HL-60 (cell line): Measurements from ENCODE around the gene MBNL1.

Experiments used
- DNase-seq, 2 experiments: peaks; one replicate each; pipeline ENCODE4 v3.0.0-alpha.2; 2010 to 2020; ENCODE audit warnings: low read depth in 1 of 2, low spot score in 1 of 2
- H3K27ac ChIP-seq: fragments of 250-450 bp; sonication (Bioruptor Pico); replicated peaks from 2 replicates; pipeline ENCODE4 v1.5.1; 2020; ENCODE audit warnings: mild to moderate bottlenecking, moderate library complexity
- H3K27me3 ChIP-seq: fragments of 250-450 bp; sonication (Bioruptor Pico); 2 replicates; pipeline ENCODE4 v1.5.1; 2021; ENCODE audit warnings: mild to moderate bottlenecking, moderate library complexity; ENCODE audit not compliant: insufficient read depth, poor library complexity, severe bottlenecking
- H3K4me3 ChIP-seq: replicated peaks from 2 replicates; pipeline ENCODE4 v1.5.1; 2011; ENCODE audit warnings: mild to moderate bottlenecking, control low read depth, low read length; ENCODE audit not compliant: insufficient read depth
- GABPA ChIP-seq: IDR thresholded peaks from 2 replicates; pipeline ENCODE4 v1.6.1; 2012; ENCODE audit warnings: low read depth
- POLR2AphosphoS5 ChIP-seq: IDR thresholded peaks from 2 replicates; pipeline ENCODE4 v1.6.1; 2012; ENCODE audit warnings: low read depth
- SPI1 ChIP-seq: IDR thresholded peaks from 2 replicates; pipeline ENCODE4 v1.6.1; 2012; ENCODE audit warnings: low read depth, mild to moderate bottlenecking, borderline replicate concordance
- TF ChIP-seq, protein P1 (sequence below): IDR thresholded peaks from 2 replicates; pipeline ENCODE4 v1.6.1; 2012; ENCODE audit warnings: low read depth; ENCODE audit not compliant: insufficient replicate concordance
- TF ChIP-seq, protein P2 (sequence below): IDR thresholded peaks from one replicate; pipeline ENCODE4 v1.5.1; 2011; ENCODE audit warnings: low read length, control low read depth, inconsistent platforms; ENCODE audit not compliant: insufficient read depth

Gene MBNL1

DNA sequence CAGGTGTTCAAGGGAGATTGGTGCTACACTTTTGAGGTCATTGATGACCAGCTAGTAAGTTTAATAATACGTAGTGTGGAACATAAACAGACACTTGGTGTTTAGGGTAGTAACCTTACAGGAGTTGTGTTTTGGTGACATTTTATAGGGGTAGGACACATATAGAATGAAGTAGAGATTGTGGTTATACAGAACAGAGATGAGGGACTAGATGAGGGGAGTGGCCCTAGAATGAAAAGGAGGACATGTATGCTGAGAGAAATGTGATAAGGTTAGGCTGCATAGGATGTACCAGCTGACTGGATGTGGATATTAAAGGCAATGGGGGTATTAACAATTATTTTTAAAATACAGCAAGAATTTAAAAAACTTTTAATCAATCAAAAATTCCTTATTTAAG lies 8.0 kb downstream of the MBNL1 start:
- DNase-seq: no peak
- TF ChIP-seq, protein P1, sequence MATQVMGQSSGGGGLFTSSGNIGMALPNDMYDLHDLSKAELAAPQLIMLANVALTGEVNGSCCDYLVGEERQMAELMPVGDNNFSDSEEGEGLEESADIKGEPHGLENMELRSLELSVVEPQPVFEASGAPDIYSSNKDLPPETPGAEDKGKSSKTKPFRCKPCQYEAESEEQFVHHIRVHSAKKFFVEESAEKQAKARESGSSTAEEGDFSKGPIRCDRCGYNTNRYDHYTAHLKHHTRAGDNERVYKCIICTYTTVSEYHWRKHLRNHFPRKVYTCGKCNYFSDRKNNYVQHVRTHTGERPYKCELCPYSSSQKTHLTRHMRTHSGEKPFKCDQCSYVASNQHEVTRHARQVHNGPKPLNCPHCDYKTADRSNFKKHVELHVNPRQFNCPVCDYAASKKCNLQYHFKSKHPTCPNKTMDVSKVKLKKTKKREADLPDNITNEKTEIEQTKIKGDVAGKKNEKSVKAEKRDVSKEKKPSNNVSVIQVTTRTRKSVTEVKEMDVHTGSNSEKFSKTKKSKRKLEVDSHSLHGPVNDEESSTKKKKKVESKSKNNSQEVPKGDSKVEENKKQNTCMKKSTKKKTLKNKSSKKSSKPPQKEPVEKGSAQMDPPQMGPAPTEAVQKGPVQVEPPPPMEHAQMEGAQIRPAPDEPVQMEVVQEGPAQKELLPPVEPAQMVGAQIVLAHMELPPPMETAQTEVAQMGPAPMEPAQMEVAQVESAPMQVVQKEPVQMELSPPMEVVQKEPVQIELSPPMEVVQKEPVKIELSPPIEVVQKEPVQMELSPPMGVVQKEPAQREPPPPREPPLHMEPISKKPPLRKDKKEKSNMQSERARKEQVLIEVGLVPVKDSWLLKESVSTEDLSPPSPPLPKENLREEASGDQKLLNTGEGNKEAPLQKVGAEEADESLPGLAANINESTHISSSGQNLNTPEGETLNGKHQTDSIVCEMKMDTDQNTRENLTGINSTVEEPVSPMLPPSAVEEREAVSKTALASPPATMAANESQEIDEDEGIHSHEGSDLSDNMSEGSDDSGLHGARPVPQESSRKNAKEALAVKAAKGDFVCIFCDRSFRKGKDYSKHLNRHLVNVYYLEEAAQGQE: no peak
- no peak for TF ChIP-seq GABPA
- H3K27ac ChIP-seq: 0 out of 2 replicates have a peak overlapping the region, but pooled peaks have one; percentile 3
- H3K27me3 ChIP-seq: no peaks in the 10 kb centered on the region
- H3K4me3 ChIP-seq: no peak overlapping the region

DNA sequence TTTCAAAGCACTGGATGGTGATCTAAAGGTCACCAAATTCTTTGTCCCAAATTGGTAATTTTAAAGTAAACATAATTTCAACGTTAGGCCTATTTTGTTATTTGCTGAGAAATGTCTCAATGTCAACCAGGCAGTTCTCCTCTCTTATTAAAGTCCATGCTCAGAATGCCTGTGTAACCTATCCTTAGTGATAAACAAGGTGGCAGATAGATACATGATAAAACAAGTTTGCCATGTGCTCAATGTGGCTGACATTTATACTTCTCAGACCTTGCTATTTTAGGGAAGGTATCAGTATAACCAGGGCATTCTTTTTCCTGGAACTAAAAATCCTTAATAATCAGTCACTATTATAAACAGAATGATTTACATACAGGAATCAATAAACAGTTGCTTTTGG lies 8.5 kb downstream of the MBNL1 start:
- TF ChIP-seq GABPA: no peak
- TF ChIP-seq, protein P2, sequence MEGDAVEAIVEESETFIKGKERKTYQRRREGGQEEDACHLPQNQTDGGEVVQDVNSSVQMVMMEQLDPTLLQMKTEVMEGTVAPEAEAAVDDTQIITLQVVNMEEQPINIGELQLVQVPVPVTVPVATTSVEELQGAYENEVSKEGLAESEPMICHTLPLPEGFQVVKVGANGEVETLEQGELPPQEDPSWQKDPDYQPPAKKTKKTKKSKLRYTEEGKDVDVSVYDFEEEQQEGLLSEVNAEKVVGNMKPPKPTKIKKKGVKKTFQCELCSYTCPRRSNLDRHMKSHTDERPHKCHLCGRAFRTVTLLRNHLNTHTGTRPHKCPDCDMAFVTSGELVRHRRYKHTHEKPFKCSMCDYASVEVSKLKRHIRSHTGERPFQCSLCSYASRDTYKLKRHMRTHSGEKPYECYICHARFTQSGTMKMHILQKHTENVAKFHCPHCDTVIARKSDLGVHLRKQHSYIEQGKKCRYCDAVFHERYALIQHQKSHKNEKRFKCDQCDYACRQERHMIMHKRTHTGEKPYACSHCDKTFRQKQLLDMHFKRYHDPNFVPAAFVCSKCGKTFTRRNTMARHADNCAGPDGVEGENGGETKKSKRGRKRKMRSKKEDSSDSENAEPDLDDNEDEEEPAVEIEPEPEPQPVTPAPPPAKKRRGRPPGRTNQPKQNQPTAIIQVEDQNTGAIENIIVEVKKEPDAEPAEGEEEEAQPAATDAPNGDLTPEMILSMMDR: no peak
- no peak for TF ChIP-seq POLR2AphosphoS5
- H3K27ac ChIP-seq: no peak overlapping the region
- no peak overlapping the region for H3K4me3 ChIP-seq
- H3K27me3 ChIP-seq: no peaks in the 10 kb centered on the region
- no peak for DNase-seq

DNA sequence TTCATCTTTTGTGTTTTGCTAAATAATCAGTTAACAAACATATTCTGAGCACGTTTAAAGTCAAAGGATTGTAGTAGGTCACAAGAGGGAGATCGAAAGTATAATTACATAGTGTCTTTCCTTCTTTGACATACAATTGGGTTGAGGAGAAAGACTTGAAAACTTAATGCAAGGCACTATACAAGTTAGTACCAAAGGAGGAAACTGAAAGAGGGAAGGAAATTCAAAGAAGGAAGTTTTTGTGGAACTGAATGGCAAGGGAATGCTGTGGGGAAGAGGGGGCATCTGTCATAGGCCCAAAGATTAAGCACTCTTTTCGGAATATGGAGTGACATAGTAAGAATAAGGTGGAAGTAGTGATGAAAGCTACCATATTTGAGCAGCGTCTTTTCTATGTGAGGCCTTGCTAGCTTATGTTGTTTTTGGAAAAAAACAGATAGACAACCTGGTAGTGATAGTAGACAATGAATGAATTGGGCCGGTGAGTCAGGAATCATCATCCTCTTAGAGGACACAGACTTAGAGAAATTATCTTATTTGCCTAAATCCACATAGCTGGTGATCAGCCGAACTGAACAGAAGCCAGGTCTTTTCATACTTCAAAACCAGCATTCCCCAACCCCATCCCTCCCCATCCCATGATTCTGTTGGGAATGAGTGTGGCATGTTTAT lies 10.2 kb downstream of the MBNL1 start:
- Histone ChIP-seq H3K27me3 (no peaks in the 10 kb centered on the region), H3K27ac (no peak overlapping the region), H3K4me3 (no peak overlapping the region)
- DNase-seq: no peak
- TF ChIP-seq, protein P1: no peak
- no peak for TF ChIP-seq SPI1
- TF ChIP-seq, protein P2: no peak
- TF ChIP-seq POLR2AphosphoS5: no peak
- TF ChIP-seq GABPA: no peak

DNA sequence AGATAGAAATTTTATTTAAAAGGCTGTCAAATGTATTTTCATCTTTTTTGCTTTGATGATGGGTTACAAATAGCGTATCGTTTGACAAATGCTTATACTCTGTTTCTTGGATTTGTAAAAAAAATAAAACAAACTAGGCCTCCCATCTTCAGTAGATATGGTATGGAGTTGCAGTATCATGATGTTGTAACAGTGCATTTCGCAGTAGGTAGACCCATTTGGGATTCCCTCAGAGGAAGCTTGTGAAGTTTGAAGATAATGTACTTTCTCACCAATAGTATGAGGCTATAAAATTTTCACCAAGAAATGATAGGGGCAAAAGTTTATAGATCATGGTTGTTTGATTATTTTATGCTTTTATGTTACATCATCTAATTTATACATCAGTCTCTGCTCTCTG lies 10.8 kb downstream of the MBNL1 start:
- Histone ChIP-seq H3K27ac (no peak overlapping the region), H3K4me3 (no peak overlapping the region), H3K27me3 (no peaks in the 10 kb centered on the region)
- TF ChIP-seq GABPA (no peak), SPI1 (no peak), POLR2AphosphoS5 (no peak)
- TF ChIP-seq, protein P1: no peak
- TF ChIP-seq, protein P2: no peak
- no peak for DNase-seq
